ENCODE measurements around the gene NPAS3.

DNA sequence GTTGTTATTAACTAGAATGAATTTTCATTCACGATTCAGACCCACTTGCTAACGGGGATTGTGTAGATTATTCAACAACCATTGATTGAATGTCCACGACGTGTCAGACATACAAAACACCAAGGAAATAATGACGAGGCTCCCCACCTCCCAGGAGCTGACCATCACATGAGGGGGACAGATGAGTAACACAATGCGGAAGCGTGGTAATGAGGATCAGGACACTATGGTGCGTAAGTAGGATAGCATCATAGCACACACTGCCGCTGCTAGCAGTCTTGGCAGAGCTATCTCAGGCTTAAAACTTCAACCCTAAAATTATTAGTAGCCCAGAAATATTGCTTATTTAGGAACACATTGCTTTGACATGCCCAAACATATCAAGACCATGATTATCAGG, 746.3 kb downstream of the NPAS3 start:
- no peak for TF ChIP-seq POLR2AphosphoS5 (IDR thresholded peaks at IDR 0.05)
- TF ChIP-seq, protein P1, sequence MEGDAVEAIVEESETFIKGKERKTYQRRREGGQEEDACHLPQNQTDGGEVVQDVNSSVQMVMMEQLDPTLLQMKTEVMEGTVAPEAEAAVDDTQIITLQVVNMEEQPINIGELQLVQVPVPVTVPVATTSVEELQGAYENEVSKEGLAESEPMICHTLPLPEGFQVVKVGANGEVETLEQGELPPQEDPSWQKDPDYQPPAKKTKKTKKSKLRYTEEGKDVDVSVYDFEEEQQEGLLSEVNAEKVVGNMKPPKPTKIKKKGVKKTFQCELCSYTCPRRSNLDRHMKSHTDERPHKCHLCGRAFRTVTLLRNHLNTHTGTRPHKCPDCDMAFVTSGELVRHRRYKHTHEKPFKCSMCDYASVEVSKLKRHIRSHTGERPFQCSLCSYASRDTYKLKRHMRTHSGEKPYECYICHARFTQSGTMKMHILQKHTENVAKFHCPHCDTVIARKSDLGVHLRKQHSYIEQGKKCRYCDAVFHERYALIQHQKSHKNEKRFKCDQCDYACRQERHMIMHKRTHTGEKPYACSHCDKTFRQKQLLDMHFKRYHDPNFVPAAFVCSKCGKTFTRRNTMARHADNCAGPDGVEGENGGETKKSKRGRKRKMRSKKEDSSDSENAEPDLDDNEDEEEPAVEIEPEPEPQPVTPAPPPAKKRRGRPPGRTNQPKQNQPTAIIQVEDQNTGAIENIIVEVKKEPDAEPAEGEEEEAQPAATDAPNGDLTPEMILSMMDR (IDR thresholded peaks at IDR 0.05): no peak
